Cardiac muscle cell (in vitro differentiated cells and primary cell): ENCODE results near the gene TAT. TPM values are rescaled to one million over a fixed set of nuclear protein-coding genes. Genes with fewer than 3 reads are reported as not detected.
"Not testable (repeated sequence)": the region's sequence is repeated elsewhere in the genome, so short reads cannot be mapped to it uniquely, and the experiment has no call there.

Experiments used
- DNase-seq, 2 donors: peaks; one replicate each; pipeline versions ENCODE4 v3.0.0 to v3.0.0-alpha.2; 2010 to 2017; ENCODE audit warnings: low read depth in 1 of 2, low spot score in 1 of 2
- H3K27ac ChIP-seq: fragments of 200-600 bp; sonication (generic); 2 replicates; pipeline ENCODE4 v1.5.1; 2016
- H3K27me3 ChIP-seq: fragments of 200-600 bp; sonication (generic); 2 replicates; pipeline ENCODE4 v1.6.0; 2016; ENCODE audit warnings: control low read depth
- H3K36me3 ChIP-seq: fragments of 200-600 bp; sonication (generic); 2 replicates; pipeline ENCODE4 v1.5.1; 2016; ENCODE audit warnings: control low read depth
- H3K4me1 ChIP-seq: fragments of 200-600 bp; sonication (generic); 2 replicates; pipeline ENCODE4 v1.8.1; 2017; ENCODE audit warnings: low read depth, mild to moderate bottlenecking, mixed run types
- H3K4me3 ChIP-seq: fragments of 200-600 bp; sonication (generic); 2 replicates; pipeline ENCODE4 v1.5.1; 2016; ENCODE audit warnings: mild to moderate bottlenecking
- H3K9me3 ChIP-seq: fragments of 200-600 bp; sonication (generic); 2 replicates; pipeline ENCODE4 v1.5.1; 2017; ENCODE audit warnings: low read depth, mild to moderate bottlenecking, control low read depth
- polyA plus RNA-seq: library from polyadenylated mRNA; unstranded; fragments of >200 nt; fragmentation: Nextera tagmentation; extraction: Ambion mirVana; gene quantifications from 2 replicates; pipeline ENCODE4 v1.2.1, GENCODE V29; 2016
- total RNA-seq: library from RNA; depleted of rRNA; stranded (reverse); fragments of >200 nt; gene quantifications from 2 replicates; pipeline ENCODE4 v1.2.3, GENCODE V29; 2016
- TF ChIP-seq, protein P1 (sequence below): IDR thresholded peaks from 2 replicates; pipeline ENCODE4 v1.5.1; 2012; ENCODE audit warnings: low read depth, mild to moderate bottlenecking, low read length

The TAT gene
- total and polyA plus RNA-seq, 2 experiments from 2014 or later = 0.04 TPM; not detected in 1

DNA sequence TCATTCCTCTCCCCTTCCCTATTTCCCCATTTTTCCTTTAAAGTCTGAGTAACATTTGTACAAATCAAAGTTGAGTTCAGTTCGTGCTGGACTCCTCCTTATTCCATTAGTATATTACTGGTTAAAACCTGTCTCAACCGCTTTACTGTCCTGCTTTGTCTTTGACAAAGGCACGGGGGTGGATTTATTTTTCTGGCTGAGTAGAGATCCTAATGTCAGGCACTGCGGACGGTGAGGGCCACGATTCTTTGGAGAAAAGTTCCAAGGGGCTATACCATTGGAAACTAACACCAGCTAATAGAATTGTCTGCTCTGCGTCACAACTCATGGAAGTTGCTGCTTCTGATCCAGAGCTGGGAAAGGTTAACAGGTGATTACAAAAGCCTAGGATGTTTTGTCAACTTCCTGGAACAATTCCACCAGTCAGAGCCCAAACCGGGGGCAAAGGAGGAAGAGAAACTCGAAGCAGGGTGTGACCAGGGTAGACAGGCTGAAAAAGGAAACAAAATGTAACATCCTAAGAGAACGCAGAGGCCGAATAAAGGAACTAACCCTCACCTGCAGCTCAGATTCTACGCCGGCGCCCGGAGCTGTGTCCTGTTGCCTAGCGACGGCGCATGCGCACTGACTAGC is 12.4 kb downstream of the TAT start:
- H3K27ac ChIP-seq = peak overlapping the region; percentile 6
- peak in 1 of 2 donors; percentile 3 for DNase-seq
- H3K4me1 ChIP-seq = no peaks in the 10 kb centered on the region
- peaks cover under 1% of the 10 kb centered on the region for H3K27me3 ChIP-seq
- H3K36me3 ChIP-seq = no peaks in the 10 kb centered on the region
- peak overlapping the region; percentile 36 for H3K4me3 ChIP-seq
- TF ChIP-seq, protein P1, sequence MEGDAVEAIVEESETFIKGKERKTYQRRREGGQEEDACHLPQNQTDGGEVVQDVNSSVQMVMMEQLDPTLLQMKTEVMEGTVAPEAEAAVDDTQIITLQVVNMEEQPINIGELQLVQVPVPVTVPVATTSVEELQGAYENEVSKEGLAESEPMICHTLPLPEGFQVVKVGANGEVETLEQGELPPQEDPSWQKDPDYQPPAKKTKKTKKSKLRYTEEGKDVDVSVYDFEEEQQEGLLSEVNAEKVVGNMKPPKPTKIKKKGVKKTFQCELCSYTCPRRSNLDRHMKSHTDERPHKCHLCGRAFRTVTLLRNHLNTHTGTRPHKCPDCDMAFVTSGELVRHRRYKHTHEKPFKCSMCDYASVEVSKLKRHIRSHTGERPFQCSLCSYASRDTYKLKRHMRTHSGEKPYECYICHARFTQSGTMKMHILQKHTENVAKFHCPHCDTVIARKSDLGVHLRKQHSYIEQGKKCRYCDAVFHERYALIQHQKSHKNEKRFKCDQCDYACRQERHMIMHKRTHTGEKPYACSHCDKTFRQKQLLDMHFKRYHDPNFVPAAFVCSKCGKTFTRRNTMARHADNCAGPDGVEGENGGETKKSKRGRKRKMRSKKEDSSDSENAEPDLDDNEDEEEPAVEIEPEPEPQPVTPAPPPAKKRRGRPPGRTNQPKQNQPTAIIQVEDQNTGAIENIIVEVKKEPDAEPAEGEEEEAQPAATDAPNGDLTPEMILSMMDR = no peak
- H3K9me3 ChIP-seq = no peaks in the 10 kb centered on the region

DNA sequence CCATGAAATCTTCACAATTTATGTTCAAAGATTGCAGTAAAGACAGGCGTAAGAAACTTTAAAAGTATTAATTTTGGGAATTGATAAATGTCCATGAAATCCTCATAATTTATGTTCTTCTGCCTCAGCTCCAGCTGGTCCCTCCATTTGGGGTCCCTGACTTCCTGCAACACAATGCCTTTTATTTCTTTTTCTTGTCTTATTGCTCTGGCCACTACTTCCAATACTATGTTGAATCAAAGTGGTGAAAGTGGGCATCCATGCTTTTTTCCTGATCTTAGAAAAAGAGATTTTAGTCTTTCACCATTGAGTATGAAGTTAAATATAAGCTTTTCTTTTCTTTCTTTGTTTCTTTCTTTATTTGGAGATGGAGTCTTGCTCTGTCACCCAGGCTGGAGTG is 14.3 kb downstream of the TAT start:
- Histone ChIP-seq H3K4me1 (no peaks in the 10 kb centered on the region), H3K27me3 (peaks cover 8% of the 10 kb centered on the region), H3K27ac (no peak overlapping the region), H3K36me3 (no peaks in the 10 kb centered on the region), H3K4me3 (no peak overlapping the region), H3K9me3 (no peaks in the 10 kb centered on the region)
- TF ChIP-seq, protein P1 = no peak
- no peak for DNase-seq

DNA sequence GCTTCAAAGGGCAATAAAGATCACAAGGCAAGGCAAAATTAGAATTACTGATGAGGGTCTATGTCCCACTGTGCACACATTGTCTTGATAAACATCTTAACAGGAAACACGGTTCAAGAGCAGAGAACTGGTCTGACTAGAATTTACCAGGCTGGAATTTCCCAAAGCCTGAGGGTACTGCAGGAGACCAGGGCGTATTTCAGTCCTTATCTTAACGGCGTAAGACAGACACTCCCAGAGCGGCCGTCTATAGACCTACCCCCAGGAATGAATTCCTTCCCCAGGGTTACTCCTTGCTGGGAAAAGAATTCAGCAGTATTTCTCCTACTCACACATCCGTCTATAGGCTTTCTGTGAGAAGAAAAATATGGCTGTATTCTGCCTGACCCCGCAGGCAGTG is 15.0 kb downstream of the TAT start:
- not testable (repeated sequence) for H3K27ac ChIP-seq, H3K9me3 ChIP-seq, H3K4me1 ChIP-seq, DNase-seq, H3K27me3 ChIP-seq, H3K36me3 ChIP-seq, H3K4me3 ChIP-seq

DNA sequence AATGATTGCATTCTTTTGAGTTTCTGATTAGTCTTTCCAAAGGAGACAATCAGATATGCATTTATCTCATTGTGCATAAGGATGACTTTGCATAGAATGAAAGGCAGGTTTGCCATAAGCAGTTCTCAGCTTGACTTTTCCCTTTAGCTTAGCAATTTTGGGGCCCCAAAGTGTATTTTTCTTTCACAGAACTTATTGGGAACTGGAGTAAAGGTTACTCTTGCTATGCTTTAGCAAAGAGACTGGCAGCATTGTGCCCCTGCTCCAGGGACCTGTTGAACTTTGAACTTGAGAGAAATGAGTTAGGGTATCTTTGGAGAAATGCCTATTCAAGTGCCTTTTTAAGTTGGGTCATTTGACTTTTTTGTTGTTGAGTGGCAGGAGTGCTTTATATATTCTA is 17.0 kb downstream of the TAT start:
- Histone ChIP-seq H3K9me3 (no peaks in the 10 kb centered on the region), H3K36me3 (no peaks in the 10 kb centered on the region), H3K27me3 (peaks cover 8% of the 10 kb centered on the region), H3K4me1 (no peaks in the 10 kb centered on the region), H3K4me3 (no peak overlapping the region), H3K27ac (no peak overlapping the region)
- DNase-seq = no peak
- TF ChIP-seq, protein P1 = no peak

DNA sequence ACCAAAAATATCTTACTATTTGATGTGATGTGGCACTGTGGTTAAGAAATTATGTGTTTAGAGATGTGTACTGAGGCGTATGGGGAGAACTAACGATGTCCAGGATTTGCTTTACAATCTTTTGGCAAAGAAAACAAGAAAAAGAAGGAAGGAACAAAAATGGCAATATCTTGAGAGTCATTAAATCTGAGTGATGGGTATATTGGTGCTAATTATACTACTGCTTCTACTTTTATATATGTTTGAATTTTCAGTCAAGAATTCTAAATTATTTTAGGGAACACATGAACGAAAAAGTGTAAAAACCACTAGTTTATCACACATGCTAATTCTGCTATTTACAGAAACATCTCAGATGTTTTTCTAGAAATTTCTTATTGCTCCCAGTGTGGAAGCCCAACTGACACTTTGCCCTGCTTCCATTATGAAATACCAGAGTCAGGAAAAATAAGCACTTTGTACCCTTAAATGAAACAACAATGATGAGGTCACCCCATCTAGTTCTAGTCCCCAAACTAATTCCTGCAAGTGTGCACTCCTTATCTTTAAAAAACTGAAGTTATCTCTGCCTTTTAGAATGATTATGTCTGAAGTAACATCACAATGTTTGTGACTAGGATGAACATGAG is 18.8 kb downstream of the TAT start:
- Histone ChIP-seq H3K9me3 (no peaks in the 10 kb centered on the region), H3K36me3 (no peaks in the 10 kb centered on the region), H3K4me1 (no peaks in the 10 kb centered on the region), H3K27me3 (peaks cover 8% of the 10 kb centered on the region), H3K27ac (no peak overlapping the region), H3K4me3 (no peak overlapping the region)
- no peak for DNase-seq
- TF ChIP-seq, protein P1 = no peak

DNA sequence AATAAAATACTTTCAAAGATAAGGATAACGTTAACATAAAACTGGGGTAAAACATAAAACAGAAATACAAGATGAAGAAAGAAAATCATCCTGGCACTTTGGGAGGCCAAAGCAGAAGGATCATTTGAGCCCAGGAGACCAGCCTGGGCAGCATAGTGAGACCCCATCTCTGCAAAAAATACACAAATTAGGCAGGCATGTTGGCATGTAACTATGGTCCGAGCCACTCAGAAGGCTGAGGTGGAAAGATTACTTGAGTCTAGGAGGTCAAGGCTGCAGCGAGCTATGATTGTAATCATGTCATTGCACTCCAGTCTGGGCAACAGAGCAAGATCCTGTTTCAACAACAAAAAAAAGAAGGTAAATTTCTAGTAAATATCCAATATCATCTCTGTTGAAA is 19.6 kb downstream of the TAT start:
- no peak overlapping the region for H3K4me3 ChIP-seq
- H3K27me3 ChIP-seq = peaks cover 8% of the 10 kb centered on the region
- TF ChIP-seq, protein P1 = no peak

More for the DNA sequence above, 19.6 kb downstream of the TAT start:
- H3K9me3 ChIP-seq = no peaks in the 10 kb centered on the region
- no peak for DNase-seq
- H3K27ac ChIP-seq = no peak overlapping the region
- no peaks in the 10 kb centered on the region for H3K36me3 ChIP-seq
- no peaks in the 10 kb centered on the region for H3K4me1 ChIP-seq
